ENCODE data around the gene MYL5.

DNA sequence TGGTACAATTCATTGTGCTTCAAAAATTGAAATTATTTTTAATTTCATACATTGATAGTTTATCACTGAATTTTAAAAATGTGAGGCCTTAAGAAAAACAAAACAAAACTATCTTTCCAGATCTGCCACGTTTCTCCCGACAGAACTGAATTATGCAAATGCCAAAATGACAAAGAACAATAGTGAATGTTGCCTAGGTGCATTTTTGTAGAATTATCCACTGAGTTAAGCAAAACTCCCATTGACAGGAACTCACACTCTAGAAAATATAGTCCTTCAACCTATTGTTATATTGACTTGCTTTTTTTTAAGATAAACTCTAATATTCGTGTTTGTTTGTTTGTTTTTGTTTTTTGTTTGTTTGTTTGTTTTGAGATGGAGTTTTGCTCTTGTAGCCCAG, 37.8 kb downstream of the MYL5 start:
- TF ChIP-seq NR3C1 (IDR thresholded peaks at IDR 0.05) (no peak), ZSCAN20 (CRISPR knock-in tag; IDR thresholded peaks at IDR 0.05) (no peak), RAD21 (conservative IDR thresholded peaks at IDR 0.05 in 1 of 2, IDR thresholded peaks at IDR 0.05 in 1 of 2) (no peak), CHD2 (IDR thresholded peaks at IDR 0.05; ENCODE audit: low read length, partially characterized antibody) (no peak), REST (IDR thresholded peaks at IDR 0.05) (no peak), HMGXB4 (CRISPR knock-in tag; IDR thresholded peaks at IDR 0.05; ENCODE audit: borderline replicate concordance) (no peak), MAX (IDR thresholded peaks at IDR 0.05) (no peak), POLR2A (IDR thresholded peaks at IDR 0.05; ENCODE audit: low read length) (no peak)
- TF ChIP-seq, protein P1, sequence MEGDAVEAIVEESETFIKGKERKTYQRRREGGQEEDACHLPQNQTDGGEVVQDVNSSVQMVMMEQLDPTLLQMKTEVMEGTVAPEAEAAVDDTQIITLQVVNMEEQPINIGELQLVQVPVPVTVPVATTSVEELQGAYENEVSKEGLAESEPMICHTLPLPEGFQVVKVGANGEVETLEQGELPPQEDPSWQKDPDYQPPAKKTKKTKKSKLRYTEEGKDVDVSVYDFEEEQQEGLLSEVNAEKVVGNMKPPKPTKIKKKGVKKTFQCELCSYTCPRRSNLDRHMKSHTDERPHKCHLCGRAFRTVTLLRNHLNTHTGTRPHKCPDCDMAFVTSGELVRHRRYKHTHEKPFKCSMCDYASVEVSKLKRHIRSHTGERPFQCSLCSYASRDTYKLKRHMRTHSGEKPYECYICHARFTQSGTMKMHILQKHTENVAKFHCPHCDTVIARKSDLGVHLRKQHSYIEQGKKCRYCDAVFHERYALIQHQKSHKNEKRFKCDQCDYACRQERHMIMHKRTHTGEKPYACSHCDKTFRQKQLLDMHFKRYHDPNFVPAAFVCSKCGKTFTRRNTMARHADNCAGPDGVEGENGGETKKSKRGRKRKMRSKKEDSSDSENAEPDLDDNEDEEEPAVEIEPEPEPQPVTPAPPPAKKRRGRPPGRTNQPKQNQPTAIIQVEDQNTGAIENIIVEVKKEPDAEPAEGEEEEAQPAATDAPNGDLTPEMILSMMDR (IDR thresholded peaks at IDR 0.05) = no peak
